K562 (cell line): ENCODE data around the gene RGS14. TPM values are rescaled to one million over a fixed set of nuclear protein-coding genes. Genes with fewer than 3 reads are reported as not detected.

Source experiments
- FOXA3 ChIP-seq, 2 experiments: fragments of 450-650 bp in 1 of 2; sonication (generic) in 1 of 2; formaldehyde crosslinking; IDR thresholded peaks in 1 of 2; conservative IDR thresholded peaks in 1 of 2; 2 replicates each; pipeline versions ENCODE4 v1.4.0 to v1.8.0; 2020 to 2022; ENCODE audit warnings: mild to moderate bottlenecking in 2 of 2, missing genetic modification reagents in 1 of 2
- HEY1 ChIP-seq: fragments of 250-450 bp; sonication (Bioruptor Pico); IDR thresholded peaks from 2 replicates; pipeline ENCODE4 v1.5.0; 2020; ENCODE audit warnings: mild to moderate bottlenecking, moderate library complexity, borderline replicate concordance
- SIRT6 ChIP-seq: IDR thresholded peaks from one replicate; pipeline ENCODE4 v1.6.1; 2012; ENCODE audit warnings: low read depth, mild to moderate bottlenecking, control low read depth, inconsistent platforms, low read length, moderate library complexity
- SP1 ChIP-seq: sonication (generic); formaldehyde crosslinking; IDR thresholded peaks from 2 replicates; pipeline ENCODE4 v1.8.1; 2022; ENCODE audit warnings: mild to moderate bottlenecking, missing genetic modification reagents
- TEAD1 ChIP-seq, 2 experiments: fragments of 450-650 bp in 1 of 2; sonication (generic) in 1 of 2; formaldehyde crosslinking; IDR thresholded peaks; 2 replicates each; pipeline versions ENCODE4 v1.4.0 to v1.8.0; 2020 to 2022; ENCODE audit warnings: mild to moderate bottlenecking in 2 of 2, missing genetic modification reagents in 1 of 2
- polyA plus RNA-seq, 8 experiments: library from polyadenylated mRNA; depleted of rRNA in 4 of 8; stranded (reverse) in 5 of 8; unstranded in 3 of 8; fragments of >200 nt; fragmentation: Nextera tagmentation in 2 of 8; fragmentation: Illumina TruSeq in 1 of 8; extraction: Ambion mirVana in 2 of 8; extraction: Trizol in 1 of 8; gene quantifications; 2 replicates each; pipeline versions ENCODE4 v1.2.1 to v1.2.3, GENCODE V29; 2011 to 2014; ENCODE audit warnings: inconsistent platforms in 1 of 8, missing spikeins in 1 of 8
- total RNA-seq, 7 experiments: library from RNA; depleted of rRNA in 6 of 7; stranded (reverse); fragments of >200 nt in 6 of 7; fragmentation: Illumina TruSeq in 2 of 7; extraction: Trizol in 2 of 7; gene quantifications; 2 replicates each; pipeline versions ENCODE4 v1.2.1 to v1.2.3, GENCODE V29; 2011 to 2021; ENCODE audit warnings: low replicate concordance in 1 of 7
- TF ChIP-seq, protein P1 (sequence below): fragments of 200-400 bp; formaldehyde crosslinking; IDR thresholded peaks from 2 replicates; pipeline ENCODE4 v1.6.1; 2017; ENCODE audit warnings: mild to moderate bottlenecking, low read depth, low read length, moderate library complexity
- TF ChIP-seq, protein P2 (sequence below): fragments of 150-350 bp; IDR thresholded peaks from 2 replicates; pipeline ENCODE4 v1.6.1; 2014; ENCODE audit warnings: low read depth, mild to moderate bottlenecking, low read length, borderline replicate concordance
- TF ChIP-seq, protein P3 (sequence below): sonication (generic); formaldehyde crosslinking; IDR thresholded peaks from 2 replicates; pipeline ENCODE4 v1.8.1; 2023; ENCODE audit warnings: mild to moderate bottlenecking, missing genetic modification reagents

The RGS14 gene
- total and polyA plus RNA-seq, 9 of the 15 experiments (the other 6 are each of a cell fraction or from before 2014, with no cell fraction given), result 0.28 to 75.9 (median 34.5) TPM

DNA sequence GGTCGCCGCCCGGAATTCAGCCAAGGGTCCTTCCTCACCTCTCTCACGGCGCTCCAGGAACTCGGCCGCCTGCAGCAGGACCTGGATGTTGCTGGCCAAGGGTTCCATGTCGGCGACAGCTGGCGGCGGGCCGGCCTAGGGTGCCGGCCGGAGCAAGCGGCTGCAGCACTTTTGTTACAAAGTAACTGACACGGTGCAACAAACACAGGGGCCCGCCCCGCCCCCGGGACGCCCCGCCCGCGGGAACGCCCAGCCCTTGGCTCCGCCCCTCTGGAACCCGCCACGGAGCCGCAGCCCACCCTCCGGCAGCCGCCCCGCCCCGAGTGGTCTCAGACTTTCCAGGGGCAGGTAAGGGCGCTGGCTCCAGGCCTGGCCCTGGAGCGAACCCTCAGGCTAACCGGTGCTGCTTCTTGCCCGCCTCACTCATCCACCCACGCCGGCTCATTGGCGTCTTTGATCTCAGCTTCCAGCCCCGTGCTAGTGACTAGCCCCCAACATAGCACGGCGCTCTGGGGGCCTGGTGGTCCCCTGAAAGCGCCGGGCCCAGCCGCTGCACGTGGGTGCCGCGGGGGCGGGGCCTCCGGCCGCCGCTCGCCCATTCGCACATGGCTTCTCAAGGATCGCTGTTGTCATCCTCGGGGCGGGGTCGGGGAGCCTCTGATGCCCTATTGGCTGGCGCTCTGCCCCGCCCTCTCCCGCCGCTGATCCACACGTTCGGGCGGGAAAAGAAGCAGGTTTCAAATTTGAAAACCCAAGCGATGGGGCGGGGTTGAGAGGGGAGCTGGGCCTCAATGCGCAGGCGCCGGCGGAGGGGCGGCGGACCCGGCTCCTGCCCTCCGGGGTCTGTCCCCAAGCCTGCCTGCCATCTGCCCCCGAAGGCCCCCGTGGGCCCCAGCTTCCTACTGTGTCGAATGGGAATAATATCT is 45.7 kb upstream of the RGS14 start, which contains the start of gene MXD3 (continued):
- TF ChIP-seq, protein P1, sequence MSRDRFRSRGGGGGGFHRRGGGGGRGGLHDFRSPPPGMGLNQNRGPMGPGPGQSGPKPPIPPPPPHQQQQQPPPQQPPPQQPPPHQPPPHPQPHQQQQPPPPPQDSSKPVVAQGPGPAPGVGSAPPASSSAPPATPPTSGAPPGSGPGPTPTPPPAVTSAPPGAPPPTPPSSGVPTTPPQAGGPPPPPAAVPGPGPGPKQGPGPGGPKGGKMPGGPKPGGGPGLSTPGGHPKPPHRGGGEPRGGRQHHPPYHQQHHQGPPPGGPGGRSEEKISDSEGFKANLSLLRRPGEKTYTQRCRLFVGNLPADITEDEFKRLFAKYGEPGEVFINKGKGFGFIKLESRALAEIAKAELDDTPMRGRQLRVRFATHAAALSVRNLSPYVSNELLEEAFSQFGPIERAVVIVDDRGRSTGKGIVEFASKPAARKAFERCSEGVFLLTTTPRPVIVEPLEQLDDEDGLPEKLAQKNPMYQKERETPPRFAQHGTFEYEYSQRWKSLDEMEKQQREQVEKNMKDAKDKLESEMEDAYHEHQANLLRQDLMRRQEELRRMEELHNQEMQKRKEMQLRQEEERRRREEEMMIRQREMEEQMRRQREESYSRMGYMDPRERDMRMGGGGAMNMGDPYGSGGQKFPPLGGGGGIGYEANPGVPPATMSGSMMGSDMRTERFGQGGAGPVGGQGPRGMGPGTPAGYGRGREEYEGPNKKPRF, result no peak
- TF ChIP-seq, protein P2, sequence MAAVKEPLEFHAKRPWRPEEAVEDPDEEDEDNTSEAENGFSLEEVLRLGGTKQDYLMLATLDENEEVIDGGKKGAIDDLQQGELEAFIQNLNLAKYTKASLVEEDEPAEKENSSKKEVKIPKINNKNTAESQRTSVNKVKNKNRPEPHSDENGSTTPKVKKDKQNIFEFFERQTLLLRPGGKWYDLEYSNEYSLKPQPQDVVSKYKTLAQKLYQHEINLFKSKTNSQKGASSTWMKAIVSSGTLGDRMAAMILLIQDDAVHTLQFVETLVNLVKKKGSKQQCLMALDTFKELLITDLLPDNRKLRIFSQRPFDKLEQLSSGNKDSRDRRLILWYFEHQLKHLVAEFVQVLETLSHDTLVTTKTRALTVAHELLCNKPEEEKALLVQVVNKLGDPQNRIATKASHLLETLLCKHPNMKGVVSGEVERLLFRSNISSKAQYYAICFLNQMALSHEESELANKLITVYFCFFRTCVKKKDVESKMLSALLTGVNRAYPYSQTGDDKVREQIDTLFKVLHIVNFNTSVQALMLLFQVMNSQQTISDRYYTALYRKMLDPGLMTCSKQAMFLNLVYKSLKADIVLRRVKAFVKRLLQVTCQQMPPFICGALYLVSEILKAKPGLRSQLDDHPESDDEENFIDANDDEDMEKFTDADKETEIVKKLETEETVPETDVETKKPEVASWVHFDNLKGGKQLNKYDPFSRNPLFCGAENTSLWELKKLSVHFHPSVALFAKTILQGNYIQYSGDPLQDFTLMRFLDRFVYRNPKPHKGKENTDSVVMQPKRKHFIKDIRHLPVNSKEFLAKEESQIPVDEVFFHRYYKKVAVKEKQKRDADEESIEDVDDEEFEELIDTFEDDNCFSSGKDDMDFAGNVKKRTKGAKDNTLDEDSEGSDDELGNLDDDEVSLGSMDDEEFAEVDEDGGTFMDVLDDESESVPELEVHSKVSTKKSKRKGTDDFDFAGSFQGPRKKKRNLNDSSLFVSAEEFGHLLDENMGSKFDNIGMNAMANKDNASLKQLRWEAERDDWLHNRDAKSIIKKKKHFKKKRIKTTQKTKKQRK, result no peak
- no peak for TF ChIP-seq HEY1 (CRISPR knock-in tag)
- TF ChIP-seq, protein P3, sequence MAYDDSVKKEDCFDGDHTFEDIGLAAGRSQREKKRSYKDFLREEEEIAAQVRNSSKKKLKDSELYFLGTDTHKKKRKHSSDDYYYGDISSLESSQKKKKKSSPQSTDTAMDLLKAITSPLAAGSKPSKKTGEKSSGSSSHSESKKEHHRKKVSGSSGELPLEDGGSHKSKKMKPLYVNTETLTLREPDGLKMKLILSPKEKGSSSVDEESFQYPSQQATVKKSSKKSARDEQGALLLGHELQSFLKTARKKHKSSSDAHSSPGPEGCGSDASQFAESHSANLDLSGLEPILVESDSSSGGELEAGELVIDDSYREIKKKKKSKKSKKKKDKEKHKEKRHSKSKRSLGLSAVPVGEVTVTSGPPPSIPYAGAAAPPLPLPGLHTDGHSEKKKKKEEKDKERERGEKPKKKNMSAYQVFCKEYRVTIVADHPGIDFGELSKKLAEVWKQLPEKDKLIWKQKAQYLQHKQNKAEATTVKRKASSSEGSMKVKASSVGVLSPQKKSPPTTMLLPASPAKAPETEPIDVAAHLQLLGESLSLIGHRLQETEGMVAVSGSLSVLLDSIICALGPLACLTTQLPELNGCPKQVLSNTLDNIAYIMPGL (CRISPR knock-in tag), result no peak
- TF ChIP-seq SIRT6, result no peak
- 0 out of 4 replicates have a peak, but pooled peaks of 1 of the 2 experiments have one; percentile 67 for TF ChIP-seq FOXA3 (CRISPR knock-in tag; conservative IDR thresholded peaks at IDR 0.05 in 1 of 2, IDR thresholded peaks at IDR 0.05 in 1 of 2)
- TF ChIP-seq SP1 (CRISPR knock-in tag), result peak; percentile 94
- peak in 1 of 2 experiments; percentile 70; a peak in 2 of 4 replicates for TF ChIP-seq TEAD1 (CRISPR knock-in tag; IDR thresholded peaks at IDR 0.05)
